GM18520 (cell line): Measurements from ENCODE around the gene PNPLA6.
"Not testable (repeated sequence)": the region's sequence is repeated elsewhere in the genome, so short reads cannot be mapped to it uniquely, and the experiment has no call there.

Source experiments
- ATAC-seq: cut with Tn5 transposase; IDR thresholded peaks from one replicate; pipeline ENCODE4 v1.9.1; 2021; ENCODE audit not compliant: unreplicated experiment

Gene PNPLA6

DNA sequence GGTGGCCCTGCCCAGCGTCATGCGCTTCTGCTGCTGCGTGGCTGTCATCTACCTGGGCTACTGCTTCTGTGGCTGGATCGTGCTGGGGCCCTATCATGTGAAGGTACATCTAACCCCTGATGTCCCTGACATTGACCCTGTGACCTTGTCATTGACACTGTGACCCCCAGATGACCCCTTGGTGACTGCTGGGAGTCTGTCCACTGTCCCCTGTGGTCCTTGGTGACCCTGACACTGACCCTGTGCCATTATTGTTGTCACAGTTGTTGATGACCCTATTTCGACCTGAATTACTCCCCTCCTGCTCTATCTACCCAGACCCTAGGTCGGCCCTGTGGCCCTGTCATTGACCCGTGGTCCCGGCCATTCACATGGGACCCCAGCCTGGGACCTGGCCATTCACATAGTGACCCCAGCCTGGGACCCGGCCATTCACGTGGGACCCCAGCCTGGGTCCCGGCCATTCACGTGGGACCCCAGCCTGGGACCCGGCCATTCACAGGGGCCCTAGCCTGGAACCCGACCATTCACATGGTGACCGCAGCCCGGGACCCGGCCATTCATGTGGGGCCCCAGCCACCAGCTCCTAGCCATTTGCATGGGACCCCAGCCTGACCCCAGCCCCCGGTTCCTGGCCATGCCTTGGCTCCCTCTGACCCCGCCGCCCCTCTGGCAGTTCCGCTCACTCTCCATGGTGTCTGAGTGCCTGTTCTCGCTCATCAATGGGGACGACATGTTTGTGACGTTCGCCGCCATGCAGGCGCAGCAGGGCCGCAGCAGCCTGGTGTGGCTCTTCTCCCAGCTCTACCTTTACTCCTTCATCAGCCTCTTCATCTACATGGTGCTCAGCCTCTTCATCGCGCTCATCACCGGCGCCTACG, 5.7 kb upstream of the PNPLA6 start:
- no peak for ATAC-seq

DNA sequence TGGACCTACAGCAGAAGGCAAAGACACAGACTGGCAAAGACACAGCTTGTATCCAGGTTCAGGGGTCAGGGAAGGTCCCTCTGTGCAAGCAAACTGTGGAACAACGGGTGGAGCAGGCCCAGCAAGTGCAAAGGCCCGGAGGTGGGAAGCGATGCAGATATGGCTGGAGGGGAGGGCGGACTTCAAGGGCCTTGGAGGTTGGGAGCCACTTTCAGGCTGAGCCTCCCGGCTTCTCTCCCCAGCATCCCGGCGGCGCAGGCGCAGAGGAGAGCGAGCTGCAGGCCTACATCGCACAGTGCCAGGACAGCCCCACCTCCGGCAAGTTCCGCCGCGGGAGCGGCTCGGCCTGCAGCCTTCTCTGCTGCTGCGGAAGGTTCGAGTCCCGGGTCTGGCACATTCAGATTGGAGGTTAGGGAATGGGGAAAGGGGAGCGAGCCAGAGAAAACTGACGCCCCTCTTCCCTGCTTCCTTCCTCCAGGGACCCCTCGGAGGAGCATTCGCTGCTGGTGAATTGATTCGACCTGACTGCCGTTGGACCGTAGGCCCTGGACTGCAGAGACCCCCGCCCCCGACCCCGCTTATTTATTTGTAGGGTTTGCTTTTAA, 2.1 kb upstream of the PNPLA6 start:
- no peak for ATAC-seq

DNA sequence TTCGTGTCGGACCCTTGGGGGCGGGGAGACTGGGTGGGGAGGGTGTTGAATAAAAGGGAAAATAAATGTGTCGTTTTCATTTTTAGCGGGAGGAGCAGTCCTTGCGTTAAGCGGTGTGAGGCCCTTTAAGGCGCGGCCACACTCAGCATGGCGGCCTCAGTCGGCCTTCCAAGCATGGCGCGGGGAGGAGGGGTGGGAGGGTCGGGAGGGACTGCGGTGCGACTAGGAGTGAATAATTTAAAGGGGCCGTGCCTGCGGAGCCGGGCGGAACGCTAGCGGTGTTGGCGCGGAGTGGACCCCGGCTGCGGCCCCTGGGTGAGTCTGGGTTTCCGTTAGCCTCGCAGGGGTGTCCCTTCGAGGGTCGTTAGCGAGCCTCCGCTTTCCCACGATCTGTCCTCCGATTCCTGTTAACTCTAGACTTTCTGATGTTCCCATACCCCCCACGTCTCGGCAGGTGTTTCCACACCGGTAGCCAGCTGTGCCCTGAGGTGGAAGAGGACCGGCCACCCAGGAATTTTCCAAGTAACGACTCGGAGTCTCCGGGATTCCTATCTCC, 1.5 kb upstream of the PNPLA6 start:
- ATAC-seq = no peak

DNA sequence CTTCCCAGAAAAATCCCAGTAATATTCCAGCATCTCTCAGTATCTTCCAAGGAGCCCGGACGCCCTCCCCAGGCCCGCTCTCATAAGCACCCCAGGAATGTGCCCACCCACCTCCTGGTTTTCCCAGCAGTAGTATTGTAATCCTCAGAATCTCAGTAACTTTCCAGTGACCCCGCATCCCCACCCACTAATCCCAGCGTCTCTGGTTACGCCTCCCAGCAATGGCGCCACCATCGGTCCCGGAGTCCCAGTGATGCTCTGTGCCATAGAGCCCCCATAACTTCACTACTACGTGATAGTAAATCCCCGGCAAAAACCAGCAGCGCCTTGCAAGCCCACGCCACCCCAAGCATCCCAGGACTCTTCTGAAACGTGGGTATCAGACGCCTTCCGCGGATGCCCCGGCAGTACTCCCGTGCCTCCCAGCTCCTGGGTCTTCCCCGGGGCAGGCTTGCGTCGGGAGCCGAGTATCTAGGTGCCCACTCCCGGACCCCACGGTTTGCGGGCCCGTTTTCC, 928 bp upstream of the PNPLA6 start:
- ATAC-seq = no peak

DNA sequence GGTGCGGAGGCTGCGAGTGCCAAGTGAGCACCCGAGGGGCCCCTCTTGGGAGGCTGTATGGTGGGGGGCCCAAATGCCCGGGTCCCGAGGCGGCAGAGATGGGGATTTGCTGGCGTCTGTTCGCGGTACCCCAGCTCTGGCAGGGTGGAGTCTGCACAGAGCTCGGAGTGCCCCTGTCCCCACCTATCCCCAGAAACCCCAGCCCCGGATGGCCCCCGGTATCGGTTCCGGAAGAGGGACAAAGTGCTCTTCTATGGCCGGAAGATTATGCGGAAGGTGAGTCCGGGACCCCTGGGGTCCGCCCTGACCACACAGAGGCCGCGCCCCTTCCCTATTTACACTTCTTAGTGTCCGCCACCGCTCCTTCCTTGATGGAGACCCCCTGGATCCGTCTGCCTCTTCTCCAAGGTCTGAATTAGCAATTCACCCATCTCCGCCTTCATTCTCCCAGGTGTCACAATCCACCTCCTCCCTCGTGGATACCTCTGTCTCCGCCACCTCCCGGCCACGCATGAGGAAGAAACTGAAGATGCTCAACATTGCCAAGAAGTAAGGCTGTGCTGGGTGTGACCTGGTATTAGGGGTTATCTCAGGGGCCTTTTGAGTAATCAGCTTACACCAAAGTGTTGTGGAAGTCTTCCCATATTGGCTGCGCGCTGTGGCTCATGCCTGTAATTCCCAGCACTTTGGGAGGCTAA, 630 bp downstream of the PNPLA6 start:
- ATAC-seq = no peak

DNA sequence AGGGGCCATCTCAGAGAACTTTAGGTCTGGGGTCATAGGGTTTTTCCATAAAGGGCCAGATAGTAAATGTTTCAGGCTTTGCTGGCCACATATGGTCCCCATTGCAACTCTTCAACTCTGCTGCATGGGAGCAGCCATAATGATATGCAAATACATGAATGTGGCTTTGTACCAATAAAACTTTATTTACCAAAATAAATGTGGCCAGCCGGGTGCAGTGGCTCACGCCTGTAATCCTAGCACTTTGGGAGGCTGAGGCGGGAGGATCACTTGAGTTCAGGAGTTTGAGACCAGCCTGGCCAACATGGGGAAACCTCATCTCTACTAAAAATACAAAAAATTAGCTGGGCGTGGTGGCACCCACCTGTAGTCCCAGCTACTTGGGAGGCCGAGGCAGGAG, 3.5 kb downstream of the PNPLA6 start:
- not testable (repeated sequence) for ATAC-seq

DNA sequence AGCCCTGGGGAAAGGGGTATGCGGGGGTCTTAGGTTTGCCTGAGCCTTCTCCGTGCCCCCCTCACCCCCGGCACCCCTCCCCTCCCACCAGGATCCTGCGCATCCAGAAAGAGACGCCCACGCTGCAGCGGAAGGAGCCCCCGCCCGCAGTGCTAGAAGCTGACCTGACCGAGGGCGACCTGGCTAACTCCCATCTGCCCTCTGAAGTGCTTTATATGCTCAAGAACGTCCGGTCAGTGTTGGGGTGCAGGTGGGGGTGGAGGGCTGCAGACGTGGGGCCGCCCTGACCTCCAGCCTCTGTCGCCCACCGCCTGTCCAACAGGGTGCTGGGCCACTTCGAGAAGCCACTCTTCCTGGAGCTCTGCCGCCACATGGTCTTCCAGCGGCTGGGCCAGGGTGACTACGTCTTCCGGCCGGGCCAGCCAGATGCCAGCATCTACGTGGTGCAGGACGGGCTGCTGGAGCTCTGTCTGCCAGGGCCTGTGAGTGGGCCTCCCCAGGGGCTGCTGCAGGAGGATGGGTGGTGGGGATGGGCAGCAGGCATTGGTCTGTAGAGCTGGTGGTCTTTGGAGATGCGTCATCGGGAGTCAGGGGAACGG, 4.4 kb downstream of the PNPLA6 start:
- no peak for ATAC-seq

DNA sequence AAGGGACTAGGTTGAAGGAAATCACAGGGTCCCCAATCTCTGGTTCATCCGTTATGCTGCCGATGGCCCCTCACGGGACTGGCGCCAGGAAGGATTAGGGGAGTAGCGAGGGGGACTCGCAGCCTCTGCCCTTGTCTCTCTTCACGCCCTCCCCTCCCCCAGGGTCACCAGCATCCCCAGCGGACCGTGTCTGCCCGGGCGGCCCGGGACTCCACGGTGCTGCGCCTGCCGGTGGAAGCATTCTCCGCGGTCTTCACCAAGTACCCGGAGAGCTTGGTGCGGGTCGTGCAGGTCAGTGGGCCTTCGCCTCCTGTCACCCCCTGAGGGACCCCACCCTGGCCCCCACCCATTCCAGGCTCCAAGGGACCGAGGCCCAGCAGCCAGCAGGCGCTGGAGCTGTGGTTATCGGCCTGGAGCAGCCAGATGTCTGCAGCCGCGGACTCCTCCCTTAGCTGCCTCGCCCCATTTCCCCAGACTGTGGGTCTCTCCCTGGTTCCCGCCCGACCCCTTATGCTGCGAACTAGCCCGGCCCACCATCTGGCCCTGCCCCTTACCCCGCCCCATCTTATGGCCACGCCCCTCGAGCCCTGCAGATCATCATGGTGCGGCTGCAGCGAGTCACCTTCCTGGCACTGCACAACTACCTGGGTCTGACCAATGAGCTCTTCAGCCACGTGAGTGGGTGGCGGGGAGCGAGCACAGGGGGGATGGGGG, 5.4 kb downstream of the PNPLA6 start:
- no peak for ATAC-seq

DNA sequence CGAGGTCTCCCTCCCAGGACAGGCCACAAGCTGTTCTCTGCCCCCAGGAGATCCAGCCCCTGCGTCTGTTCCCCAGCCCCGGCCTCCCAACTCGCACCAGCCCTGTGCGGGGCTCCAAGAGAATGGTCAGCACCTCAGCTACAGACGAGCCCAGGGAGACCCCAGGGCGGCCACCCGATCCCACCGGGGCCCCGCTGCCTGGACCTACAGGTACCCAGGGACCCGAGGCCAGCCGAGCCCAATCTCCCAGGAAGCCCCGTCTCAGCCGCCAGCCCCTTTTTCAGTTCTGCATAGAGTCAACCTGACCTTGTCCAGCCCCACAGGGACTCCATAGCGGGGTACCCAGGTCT, 5.9 kb downstream of the PNPLA6 start:
- no peak for ATAC-seq

DNA sequence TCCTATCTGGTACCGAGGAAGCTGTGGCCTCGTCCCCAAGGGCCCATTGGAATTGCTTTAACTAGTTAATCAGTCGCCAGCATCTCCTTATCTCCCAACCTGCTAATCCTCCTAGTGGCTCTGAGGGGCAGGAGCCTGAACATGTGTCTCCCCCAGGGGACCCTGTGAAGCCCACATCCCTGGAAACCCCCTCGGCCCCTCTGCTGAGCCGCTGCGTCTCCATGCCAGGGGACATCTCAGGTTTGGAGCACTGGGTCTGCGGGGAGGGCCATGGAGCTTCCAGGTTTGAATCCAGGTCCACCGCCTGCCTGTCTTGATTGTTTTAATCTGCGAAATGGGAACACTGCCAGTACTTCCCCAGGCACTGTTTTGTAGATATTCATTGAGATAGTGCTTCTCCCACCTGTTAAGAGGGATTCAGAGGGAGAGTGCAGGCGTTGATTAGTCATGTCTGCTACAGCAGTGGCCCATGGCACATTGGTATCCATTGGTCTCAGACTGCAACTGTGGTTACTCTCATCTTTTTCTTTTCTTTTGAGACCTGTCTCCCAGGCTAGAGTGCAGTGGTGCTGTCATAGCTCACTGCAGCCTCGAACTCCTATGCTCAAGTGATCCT, 6.4 kb downstream of the PNPLA6 start:
- no peak for ATAC-seq

DNA sequence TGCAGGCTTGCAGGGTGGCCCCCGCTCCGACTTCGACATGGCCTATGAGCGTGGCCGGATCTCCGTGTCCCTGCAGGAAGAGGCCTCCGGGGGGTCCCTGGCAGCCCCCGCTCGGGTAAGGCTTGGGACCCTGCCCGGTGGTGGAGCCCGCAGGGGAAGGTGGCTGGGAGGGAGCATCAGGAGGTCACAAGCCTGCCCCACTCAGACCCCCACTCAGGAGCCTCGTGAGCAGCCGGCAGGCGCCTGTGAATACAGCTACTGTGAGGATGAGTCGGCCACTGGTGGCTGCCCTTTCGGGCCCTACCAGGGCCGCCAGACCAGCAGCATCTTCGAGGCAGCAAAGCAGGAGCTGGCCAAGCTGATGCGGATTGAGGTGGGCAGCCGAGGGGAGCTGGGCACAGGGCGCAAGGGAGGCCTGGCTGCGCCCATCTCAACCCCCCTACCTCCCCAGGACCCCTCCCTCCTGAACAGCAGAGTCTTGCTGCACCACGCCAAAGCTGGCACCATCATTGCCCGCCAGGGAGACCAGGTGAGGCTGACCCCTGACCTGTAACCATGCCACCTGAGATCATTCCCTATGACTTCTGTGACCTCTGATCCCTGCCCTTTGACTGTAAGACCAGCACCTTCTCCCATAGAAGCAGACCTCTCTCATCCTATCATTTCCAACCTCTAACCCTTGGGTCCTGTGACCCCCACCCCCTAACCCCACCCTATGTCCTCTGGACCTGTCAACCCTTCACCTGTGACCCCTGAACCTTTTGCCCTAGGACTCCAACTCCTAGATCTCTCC, 7.2 kb downstream of the PNPLA6 start:
- no peak for ATAC-seq

DNA sequence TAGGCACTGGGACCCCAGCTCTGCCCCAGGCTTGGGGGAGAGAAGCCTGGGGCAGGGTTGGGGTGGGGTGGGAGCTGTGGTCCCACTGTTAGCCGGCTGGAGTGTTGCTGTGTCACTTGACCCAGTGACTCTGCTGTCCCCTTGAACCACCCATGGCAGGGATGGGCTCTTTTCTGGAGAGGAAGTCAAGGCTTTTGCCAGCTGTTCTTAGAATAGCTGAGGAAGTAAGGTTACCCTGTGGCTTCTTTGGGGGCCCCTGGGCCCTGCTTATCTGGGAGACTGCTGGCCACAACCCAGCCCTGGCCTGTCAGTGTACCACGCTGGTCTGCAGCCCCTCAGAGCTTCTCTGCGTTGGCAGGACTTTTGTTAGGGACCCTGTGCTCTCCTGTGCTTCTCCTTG, 9.1 kb downstream of the PNPLA6 start:
- no peak for ATAC-seq

DNA sequence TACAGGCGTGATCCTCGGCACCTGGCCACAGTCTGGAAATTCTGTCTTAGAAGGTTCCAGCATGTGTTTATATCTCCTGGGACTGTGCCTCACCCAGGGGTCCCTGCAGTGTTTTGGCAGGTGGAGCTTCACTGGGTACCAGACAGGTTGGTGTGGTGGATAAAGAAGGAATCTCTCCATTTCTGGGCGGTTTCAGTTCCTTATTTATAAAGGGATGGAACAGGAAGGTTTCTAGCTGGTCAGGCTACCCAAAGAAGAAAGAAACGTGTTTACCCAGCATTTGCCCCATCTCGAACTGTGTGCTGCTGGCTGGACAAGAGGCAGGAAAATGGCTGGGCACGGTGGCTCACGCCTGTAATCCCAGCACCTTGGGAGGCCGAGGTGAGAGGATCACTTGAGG, 9.8 kb downstream of the PNPLA6 start:
- no peak for ATAC-seq

DNA sequence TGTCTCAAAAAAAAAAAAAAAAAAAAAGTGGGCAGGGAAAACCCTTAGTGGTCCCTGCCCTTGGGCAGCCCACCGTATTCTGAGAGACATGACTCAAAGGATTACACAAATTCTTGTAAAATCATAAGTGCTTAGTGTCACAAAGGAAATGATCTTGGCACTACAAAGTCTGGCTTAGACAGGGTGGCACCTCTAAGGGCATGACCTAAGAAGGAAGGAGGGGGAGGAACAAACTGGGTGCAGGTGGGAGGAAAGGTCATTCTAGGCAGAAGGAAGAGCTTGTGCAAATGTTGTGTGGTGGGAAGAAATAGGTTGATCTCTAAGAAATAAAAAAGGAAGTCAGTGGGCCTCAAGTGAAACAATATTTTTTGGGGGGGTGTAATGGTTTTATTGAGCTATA, 10.4 kb downstream of the PNPLA6 start:
- no peak for ATAC-seq

DNA sequence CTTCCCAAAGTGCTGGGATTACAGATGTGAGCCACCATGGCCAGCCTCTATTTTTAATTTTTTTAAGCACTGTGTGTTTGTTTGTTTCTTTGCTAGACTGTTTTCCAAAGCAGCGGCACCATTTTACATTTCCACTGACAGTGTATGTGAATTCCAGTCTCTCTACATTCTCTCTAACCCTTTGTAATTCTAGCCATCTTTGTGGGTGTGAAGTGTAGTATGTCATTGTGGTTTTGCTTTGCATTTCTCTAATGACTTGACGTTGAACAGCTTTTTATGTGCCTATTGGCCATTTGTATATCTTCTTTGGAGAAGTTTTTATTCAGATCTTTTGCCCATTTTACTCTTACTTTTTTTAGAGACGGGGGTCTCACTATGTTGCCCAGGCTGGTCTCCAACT, 11.6 kb downstream of the PNPLA6 start:
- no peak for ATAC-seq

DNA sequence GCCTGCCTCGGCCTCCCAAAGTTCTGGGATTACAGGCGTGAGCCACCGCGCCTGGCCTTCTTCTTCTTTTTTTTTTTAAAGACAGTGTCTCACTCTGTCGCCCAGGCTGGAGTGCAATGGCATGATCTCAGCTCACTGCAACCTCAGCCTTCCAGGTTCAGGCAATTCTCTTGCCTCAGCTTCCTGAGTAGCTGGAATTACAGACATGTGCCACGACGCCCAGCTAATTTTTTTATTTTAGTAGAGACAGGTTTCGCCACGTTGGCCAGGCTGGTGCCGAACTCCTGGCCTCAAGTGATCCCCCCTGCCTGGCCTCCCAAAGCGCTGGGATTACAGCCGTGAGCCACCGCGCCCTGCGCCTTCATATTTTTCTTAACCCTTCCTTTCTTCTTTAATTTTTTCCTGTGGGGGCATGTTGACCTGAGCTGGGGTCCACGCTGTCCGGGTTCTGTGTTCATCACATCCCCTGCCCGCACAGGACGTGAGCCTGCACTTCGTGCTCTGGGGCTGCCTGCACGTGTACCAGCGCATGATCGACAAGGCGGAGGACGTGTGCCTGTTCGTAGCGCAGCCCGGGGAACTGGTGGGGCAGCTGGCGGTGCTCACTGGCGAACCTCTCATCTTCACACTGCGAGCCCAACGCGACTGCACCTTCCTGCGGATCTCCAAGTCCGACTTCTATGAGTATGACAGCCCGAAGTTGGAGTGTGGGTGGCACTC, 14.1 kb downstream of the PNPLA6 start:
- ATAC-seq = no peak

DNA sequence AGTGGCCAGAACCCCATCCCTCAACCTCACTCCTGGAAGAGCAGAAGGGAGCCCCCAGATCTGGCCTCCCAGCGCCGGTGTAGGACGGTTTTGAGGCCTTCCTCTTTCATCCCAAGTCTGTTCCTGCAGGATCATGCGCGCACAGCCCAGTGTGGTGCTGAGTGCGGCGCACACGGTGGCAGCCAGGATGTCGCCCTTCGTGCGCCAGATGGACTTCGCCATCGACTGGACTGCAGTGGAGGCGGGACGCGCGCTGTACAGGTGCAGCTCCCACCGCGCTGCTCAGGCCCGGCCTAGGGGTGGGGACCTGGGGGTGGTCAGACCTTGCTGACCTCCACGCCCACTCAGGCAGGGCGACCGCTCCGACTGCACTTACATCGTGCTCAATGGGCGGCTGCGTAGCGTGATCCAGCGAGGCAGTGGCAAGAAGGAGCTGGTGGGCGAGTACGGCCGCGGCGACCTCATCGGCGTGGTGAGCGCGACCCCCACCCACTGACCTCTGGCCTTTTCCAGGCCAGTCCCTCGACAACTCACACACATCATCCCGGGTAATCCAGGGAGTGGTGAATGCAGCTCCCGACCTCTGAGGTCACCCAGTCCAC, 14.8 kb downstream of the PNPLA6 start:
- no peak for ATAC-seq

DNA sequence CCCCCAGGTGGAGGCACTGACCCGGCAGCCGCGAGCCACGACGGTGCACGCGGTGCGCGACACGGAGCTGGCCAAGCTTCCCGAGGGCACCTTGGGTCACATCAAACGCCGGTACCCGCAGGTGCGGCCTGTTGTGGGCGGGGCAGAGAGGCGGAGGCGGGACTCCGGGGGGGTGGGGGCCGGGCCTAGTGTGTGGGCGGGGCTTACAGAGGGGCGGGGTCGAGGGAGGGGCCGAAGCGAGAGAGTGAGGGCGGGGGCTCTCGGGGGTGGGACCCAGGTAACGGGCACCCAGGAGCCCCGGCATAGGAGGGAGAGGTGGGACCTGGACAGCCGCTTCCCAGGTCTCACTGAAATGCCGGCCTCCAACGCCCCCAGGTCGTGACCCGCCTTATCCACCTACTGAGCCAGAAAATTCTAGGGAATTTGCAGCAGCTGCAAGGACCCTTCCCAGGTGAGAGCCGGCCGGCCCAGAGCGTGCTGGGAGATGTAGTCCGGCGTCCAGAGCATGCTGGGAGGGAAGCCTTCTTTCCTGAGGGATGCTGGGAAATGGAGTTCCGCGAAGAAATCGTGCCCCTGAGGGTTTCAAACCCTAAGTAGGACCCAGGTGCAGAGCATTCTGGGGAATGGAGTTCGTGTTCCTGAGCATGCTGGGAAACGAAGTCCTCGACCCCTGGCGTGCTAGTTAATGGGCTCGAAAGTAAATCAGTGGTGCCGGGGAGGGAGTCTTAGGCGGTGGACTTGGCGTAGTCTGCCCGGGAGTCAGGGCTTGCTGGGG, 15.7 kb downstream of the PNPLA6 start:
- ATAC-seq = no peak
